Vagina (tissue), 2 donors: Measurements from ENCODE around the gene WDR73. TPM values are rescaled to one million over a fixed set of nuclear protein-coding genes. Genes with fewer than 3 reads are reported as not detected.
A peak's percentile ranks its signal among the peaks of the same experiment; 100 is the strongest.

Experiments used
- DNase-seq, 2 donors: peaks; one replicate each; pipeline ENCODE4 v3.0.0-alpha.2; 2017; ENCODE audit errors: extremely low spot score in 2 of 2
- H3K27ac ChIP-seq: fragments of 200-600 bp; sonication (generic); one replicate; pipeline ENCODE4 v1.5.1; 2019
- H3K27me3 ChIP-seq: fragments of 200-600 bp; sonication (generic); one replicate; pipeline ENCODE4 v1.5.1; 2019
- H3K36me3 ChIP-seq, 2 donors: fragments of 200-600 bp; sonication (generic); one replicate each; pipeline ENCODE4 v1.5.1; 2017 to 2019
- H3K4me1 ChIP-seq: fragments of 200-600 bp; sonication (generic); one replicate; pipeline ENCODE4 v1.5.1; 2019
- H3K4me3 ChIP-seq, 2 donors: fragments of 200-600 bp; sonication (generic); 1 replicate in 1 of 2; 2 replicates in 1 of 2; pipeline ENCODE4 v1.5.1; 2016 to 2019
- H3K9me3 ChIP-seq: fragments of 200-600 bp; sonication (generic); one replicate; pipeline ENCODE4 v1.5.1; 2019
- CTCF ChIP-seq, 3 experiments: fragments of 450-650 bp in 2 of 3; fragments of 200-600 bp in 1 of 3; sonication (generic) in 1 of 3; IDR thresholded peaks; one replicate each; pipeline ENCODE4 v1.5.1; 2017 to 2019; ENCODE audit warnings: antibody characterized with exemption in 3 of 3, mild to moderate bottlenecking in 2 of 3, moderate library complexity in 2 of 3
- POLR2A ChIP-seq, 2 donors: fragments of 450-650 bp; IDR thresholded peaks; one replicate each; pipeline ENCODE4 v1.6.1; 2017; ENCODE audit warnings: antibody characterized with exemption in 2 of 2, mild to moderate bottlenecking in 2 of 2, moderate library complexity in 2 of 2
- POLR2AphosphoS5 ChIP-seq, 2 donors: sonication (generic); formaldehyde crosslinking; IDR thresholded peaks; one replicate each; pipeline ENCODE4 v1.9.0; 2017; ENCODE audit warnings: antibody characterized with exemption in 2 of 2, mild to moderate bottlenecking in 2 of 2, low read depth in 1 of 2; ENCODE audit not compliant: insufficient read depth in 1 of 2
- intact Hi-C: fragments of 100-400 bp; cut with DNase I; formaldehyde crosslinking; loops from one replicate; pipeline ENCODE4 v1.15.1; 2023
- total RNA-seq: library from RNA; depleted of rRNA; stranded (reverse); fragments of >200 nt; gene quantifications from one replicate; pipeline ENCODE4 v1.2.3, GENCODE V29; 2016

Gene WDR73
- total RNA-seq, 1 donor from 2014 or later, result 24.1 TPM

- Histone ChIP-seq H3K4me3 (peak overlapping the region in 1 of 2 donors; percentile 93), H3K27me3 (no peaks in the 10 kb centered on the region), H3K27ac (no peak overlapping the region), H3K4me1 (peaks cover 19% of the 10 kb centered on the region), H3K9me3 (no peaks in the 10 kb centered on the region), H3K36me3 (peaks cover 0 to 2% of the 10 kb centered on the region in 2 donors)
- intact Hi-C loops, result loop anchor here (5.0 to 10.0 kb wide), 2 partner anchors 215 to 327 kb away; partner anchors contain the start of gene ALPK3
- DNase-seq, result no peak
- TF ChIP-seq POLR2AphosphoS5 (IDR thresholded peaks at IDR 0.05; ENCODE audit: insufficient read depth in 1 of 2, low read depth in 1 of 2), result no peak
- TF ChIP-seq CTCF (IDR thresholded peaks at IDR 0.05), result no peak
- no peak for TF ChIP-seq POLR2A (IDR thresholded peaks at IDR 0.05)
These were observed 54.2 kb downstream of the WDR73 start for GRCh38 chr15:84599906-84600305.

DNA sequence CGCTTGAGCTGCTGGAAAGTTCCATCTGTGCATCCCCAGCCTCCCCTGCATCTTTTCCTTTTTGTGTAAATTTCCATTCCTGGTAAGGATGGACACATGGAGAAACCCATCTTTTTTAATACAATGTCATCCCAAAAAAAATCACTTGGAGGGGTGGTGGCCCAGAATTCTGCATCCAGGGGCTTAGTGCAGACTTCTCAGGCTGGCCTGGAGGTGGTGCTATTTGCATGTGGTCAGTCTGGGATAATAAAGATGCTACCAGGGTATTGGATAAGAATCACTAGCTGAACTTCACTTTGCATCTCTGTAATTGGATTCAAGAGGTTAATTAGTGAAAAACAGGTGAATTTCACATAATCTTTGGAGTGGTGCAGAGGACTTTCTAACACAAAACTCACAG lies 55.1 kb downstream of the WDR73 start:
- Histone ChIP-seq H3K4me1 (peaks cover 19% of the 10 kb centered on the region), H3K4me3 (no peak overlapping the region), H3K27ac (no peak overlapping the region), H3K9me3 (no peaks in the 10 kb centered on the region), H3K36me3 (no peaks in the 10 kb centered on the region), H3K27me3 (no peaks in the 10 kb centered on the region)
- no peak for DNase-seq
- TF ChIP-seq POLR2AphosphoS5 (IDR thresholded peaks at IDR 0.05; ENCODE audit: insufficient read depth in 1 of 2, low read depth in 1 of 2) (no peak), POLR2A (IDR thresholded peaks at IDR 0.05) (no peak), CTCF (IDR thresholded peaks at IDR 0.05) (peak in 2 of 3 experiments; percentile 23 to 47)
- intact Hi-C loops, result loop anchor here (10.0 kb wide), 1 partner anchor 216 kb away; the partner anchor contains the start of gene ALPK3

DNA sequence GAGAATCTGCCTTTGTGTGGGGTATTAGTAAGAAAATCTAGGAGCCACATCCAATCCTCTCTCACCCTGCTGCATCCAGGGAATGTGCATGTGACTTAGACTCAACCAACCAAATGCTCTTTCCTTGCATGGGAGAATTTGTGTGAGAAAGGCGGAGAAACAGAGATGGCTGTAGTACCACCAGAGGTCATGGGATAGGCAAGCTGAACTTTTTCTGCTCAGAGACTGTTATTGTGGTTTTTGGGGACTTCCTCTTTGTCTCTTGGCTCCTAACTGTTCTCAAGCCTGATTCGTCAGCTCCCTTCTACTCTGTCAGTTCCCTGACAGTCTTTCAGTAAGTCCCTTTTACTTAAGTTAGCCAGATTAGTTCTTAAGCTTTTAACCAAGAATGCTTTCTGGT lies 55.8 kb downstream of the WDR73 start:
- no peak for DNase-seq
- Histone ChIP-seq H3K4me3 (no peak overlapping the region), H3K36me3 (no peaks in the 10 kb centered on the region), H3K4me1 (peaks cover 19% of the 10 kb centered on the region), H3K9me3 (no peaks in the 10 kb centered on the region), H3K27me3 (no peaks in the 10 kb centered on the region), H3K27ac (no peak overlapping the region)
- TF ChIP-seq CTCF (IDR thresholded peaks at IDR 0.05) (no peak), POLR2AphosphoS5 (IDR thresholded peaks at IDR 0.05; ENCODE audit: insufficient read depth in 1 of 2, low read depth in 1 of 2) (no peak), POLR2A (IDR thresholded peaks at IDR 0.05) (no peak)
- intact Hi-C loops, result loop anchor here (10.0 kb wide), 1 partner anchor 217 kb away; the partner anchor contains the start of gene ALPK3

DNA sequence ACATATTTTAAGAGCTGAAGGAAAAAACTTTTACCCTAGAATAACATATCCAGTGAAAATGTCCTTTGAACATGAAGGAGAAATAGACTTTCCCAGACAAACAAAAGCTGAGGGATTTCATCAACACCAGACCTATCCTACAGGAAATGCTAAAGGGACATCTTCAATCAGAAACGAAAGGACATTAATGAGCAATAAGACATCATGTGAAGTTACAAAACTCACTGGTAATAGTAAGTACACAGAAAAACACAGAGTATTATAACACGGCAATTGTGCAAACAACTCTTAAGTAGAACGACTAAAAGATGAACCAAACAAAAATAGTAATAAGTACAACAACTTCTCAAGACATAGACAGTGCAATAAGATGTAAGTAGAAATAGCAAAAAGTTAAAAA lies 56.8 kb downstream of the WDR73 start:
- H3K4me3 ChIP-seq, result no peak overlapping the region
- peaks cover 19% of the 10 kb centered on the region for H3K4me1 ChIP-seq
- no peaks in the 10 kb centered on the region for H3K27me3 ChIP-seq
- no peaks in the 10 kb centered on the region for H3K36me3 ChIP-seq
- intact Hi-C loops, result loop anchor here (10.0 kb wide), 1 partner anchor 218 kb away; the partner anchor contains the start of gene ALPK3
- H3K9me3 ChIP-seq, result no peaks in the 10 kb centered on the region
- H3K27ac ChIP-seq, result no peak overlapping the region
- TF ChIP-seq POLR2A (IDR thresholded peaks at IDR 0.05) (no peak), CTCF (IDR thresholded peaks at IDR 0.05) (no peak), POLR2AphosphoS5 (IDR thresholded peaks at IDR 0.05; ENCODE audit: insufficient read depth in 1 of 2, low read depth in 1 of 2) (no peak)
- DNase-seq, result no peak

GRCh38 chr15:84595660-84596059 lies 58.4 kb downstream of the WDR73 start:
- peaks cover 8% of the 10 kb centered on the region for H3K4me1 ChIP-seq
- DNase-seq, result no peak
- TF ChIP-seq CTCF (IDR thresholded peaks at IDR 0.05), result no peak
- no peaks in the 10 kb centered on the region for H3K9me3 ChIP-seq
- H3K36me3 ChIP-seq, result no peaks in the 10 kb centered on the region
- H3K27ac ChIP-seq, result no peak overlapping the region
- H3K4me3 ChIP-seq, result no peak overlapping the region
- intact Hi-C loops, result loop anchor here (10.0 kb wide), 1 partner anchor 219 kb away; the partner anchor contains the start of gene ALPK3
- H3K27me3 ChIP-seq, result no peaks in the 10 kb centered on the region
